K562 (cell line): ENCODE data around the gene TARS3. TPM values are rescaled to one million over a fixed set of nuclear protein-coding genes. Genes with fewer than 3 reads are reported as not detected.

ENCODE experiments used
- ATAC-seq: fragments of 200-7000 bp; cut with Tn5 transposase; 3 replicates; pipeline ENCODE4 v1.9.1; 2020; ENCODE audit warnings: moderate library complexity
- BruUV-seq: library from RNA; stranded (reverse); fragments of 400-500 nt; replicated peaks from 2 replicates; lab custom pipeline; 2021; lab: Mats Ljungman, UMichigan
- CTCF ChIA-PET: fragments of 300-600 bp; formaldehyde crosslinking; extraction: SDS; loops from one replicate; lab custom pipeline; 2021; ENCODE audit warnings: low intra/inter-chr PET ratio; lab: Yijun Ruan, JAX
- POLR2A ChIA-PET: fragments of 300-600, 350-650 bp; sonication (Branson Sonifier 250); formaldehyde crosslinking; extraction: SDS; loops from one replicate; lab custom pipeline; 2021; ENCODE audit warnings: antibody characterized with exemption, inconsistent platforms; lab: Yijun Ruan, JAX
- DNase-seq, 4 experiments: peaks; one replicate each; pipeline versions ENCODE4 v3.0.0 to v3.0.0-alpha.2; 2011 to 2018; ENCODE audit warnings: low spot score in 3 of 4, mixed read lengths in 3 of 4; ENCODE audit errors: extremely low read depth in 1 of 4
- FAIRE-seq: peaks from 2 replicates; lab custom pipeline; 2011; peaks lifted over from hg19 to GRCh38; lab: Jason Lieb, UNC
- H2AFZ ChIP-seq: 2 replicates; pipeline ENCODE4 v1.6.0; 2011; ENCODE audit warnings: low read depth, low read length, control low read depth, inconsistent platforms
- H3K27ac ChIP-seq: fragments of 200-600 bp; 3 replicates; pipeline ENCODE4 v1.8.0; 2011; ENCODE audit warnings: low read depth, mild to moderate bottlenecking, control low read depth, inconsistent platforms, low read length, moderate library complexity, mixed read lengths; ENCODE audit errors: extremely low read depth
- H3K27me3 ChIP-seq, 2 experiments: fragments of 300-600 bp in 1 of 2; 2 replicates in 1 of 2; 3 replicates in 1 of 2; pipeline versions ENCODE4 v1.6.0 to v1.8.0; 2011; ENCODE audit warnings: inconsistent platforms in 2 of 2, low read length in 2 of 2, mild to moderate bottlenecking in 1 of 2, mixed read lengths in 1 of 2, moderate library complexity in 1 of 2; ENCODE audit not compliant: control insufficient read depth in 2 of 2, insufficient read depth in 2 of 2
- H3K36me3 ChIP-seq: fragments of 300-600 bp; 3 replicates; pipeline ENCODE4 v1.8.0; 2011; ENCODE audit warnings: mild to moderate bottlenecking, low read length, inconsistent platforms; ENCODE audit not compliant: control insufficient read depth, insufficient read depth
- H3K4me1 ChIP-seq, 2 experiments: fragments of 200-600 bp in 1 of 2; replicated peaks in 1 of 2; 2 replicates in 1 of 2; 3 replicates in 1 of 2; pipeline versions ENCODE4 v1.5.1 to v1.8.0; 2011; ENCODE audit warnings: inconsistent platforms in 2 of 2, low read length in 2 of 2, mild to moderate bottlenecking in 1 of 2, mixed read lengths in 1 of 2, moderate library complexity in 1 of 2; ENCODE audit not compliant: control insufficient read depth in 2 of 2, insufficient read depth in 2 of 2
- H3K4me2 ChIP-seq: 2 replicates; pipeline ENCODE4 v1.6.1; 2011; ENCODE audit warnings: low read length, control low read depth, inconsistent platforms, mixed read lengths; ENCODE audit not compliant: insufficient read depth
- H3K4me3 ChIP-seq: fragments of 200-600 bp; sonication (generic), shearing (Covaris generic); 2 replicates; pipeline ENCODE4 v1.5.1; 2016; ENCODE audit warnings: control low read depth, inconsistent platforms
- H3K79me2 ChIP-seq: fragments of 200-600 bp; 3 replicates; pipeline ENCODE4 v1.8.0; 2011; ENCODE audit warnings: low read length, inconsistent platforms; ENCODE audit not compliant: control insufficient read depth, insufficient read depth
- H3K9ac ChIP-seq, 2 experiments: 2 replicates each; pipeline versions ENCODE4 v1.6.0 to v1.6.1; 2011; ENCODE audit warnings: low read depth in 2 of 2, low read length in 2 of 2, control low read depth in 1 of 2, inconsistent platforms in 1 of 2, mild to moderate bottlenecking in 1 of 2, mixed read lengths in 1 of 2; ENCODE audit not compliant: insufficient read depth in 1 of 2
- H3K9me1 ChIP-seq: one replicate; pipeline ENCODE4 v1.6.0; 2011; ENCODE audit warnings: inconsistent platforms, mild to moderate bottlenecking, low read length, moderate library complexity; ENCODE audit not compliant: control insufficient read depth, insufficient read depth
- H3K9me3 ChIP-seq: replicated peaks from 2 replicates; pipeline ENCODE4 v1.5.1; 2011; ENCODE audit warnings: low read depth, low read length, inconsistent platforms; ENCODE audit not compliant: control insufficient read depth, insufficient read depth
- H4K20me1 ChIP-seq: replicated peaks from 2 replicates; pipeline ENCODE4 v1.6.1; 2011; ENCODE audit warnings: low read length, inconsistent platforms, mixed read lengths; ENCODE audit not compliant: control insufficient read depth, insufficient read depth
- AFF1 ChIP-seq, 2 experiments: fragments of 450-650 bp; IDR thresholded peaks; 2 replicates each; pipeline ENCODE4 v1.6.1; 2018; ENCODE audit warnings: mild to moderate bottlenecking in 2 of 2, low read depth in 1 of 2; ENCODE audit not compliant: partially characterized antibody in 2 of 2
- SREBF1 ChIP-seq: fragments of 150-350 bp; IDR thresholded peaks from 2 replicates; pipeline ENCODE4 v1.6.1; 2014; ENCODE audit warnings: antibody characterized with exemption, low read depth, low read length, borderline replicate concordance
- WGBS: fragments of 100-300 bp; shearing (Covaris generic); methylation state at CpG from one replicate; pipeline ENCODE4 v1.1.6; 2016; ENCODE audit warnings: low coverage, mixed read lengths; ENCODE audit not compliant: insufficient coverage; ENCODE audit errors: missing lambda C conversion rate; 5-methylcytosine and 5-hydroxymethylcytosine counted together
- in situ Hi-C: fragments of 300-500 bp; cut with MboI; formaldehyde crosslinking; loops from 4 replicates; pipeline ENCODE4 v1.15.0; 2018; ENCODE audit warnings: inconsistent platforms, mixed read lengths
- intact Hi-C: fragments of 100-400 bp; cut with micrococcal nuclease; formaldehyde crosslinking; loops from 2 replicates; pipeline ENCODE4 v1.14.2; 2022
- polyA plus RNA-seq, 8 experiments: library from polyadenylated mRNA; depleted of rRNA in 4 of 8; stranded (reverse) in 5 of 8; unstranded in 3 of 8; fragments of >200 nt; fragmentation: Nextera tagmentation in 2 of 8; fragmentation: Illumina TruSeq in 1 of 8; extraction: Ambion mirVana in 2 of 8; extraction: Trizol in 1 of 8; gene quantifications; 2 replicates each; pipeline versions ENCODE4 v1.2.1 to v1.2.3, GENCODE V29; 2011 to 2014; ENCODE audit warnings: inconsistent platforms in 1 of 8, missing spikeins in 1 of 8
- total RNA-seq, 7 experiments: library from RNA; depleted of rRNA in 6 of 7; stranded (reverse); fragments of >200 nt in 6 of 7; fragmentation: Illumina TruSeq in 2 of 7; extraction: Trizol in 2 of 7; gene quantifications; 2 replicates each; pipeline versions ENCODE4 v1.2.1 to v1.2.3, GENCODE V29; 2011 to 2021; ENCODE audit warnings: low replicate concordance in 1 of 7

Gene TARS3
- total and polyA plus RNA-seq, 9 of the 15 experiments (the other 6 are each of a cell fraction or from before 2014, with no cell fraction given), result 2.1 to 14.7 (median 9.8) TPM

GRCh38 chr15:101617390-101617965 is 106.8 kb downstream of the TARS3 start:
- ChIA-PET POLR2A (interaction anchor here (0.7 to 1.0 kb wide), 3 partner anchors 8 to 30 kb away, joined by 3 read pairs; no protein-coding TSS in a partner anchor), CTCF (no interaction called here)
- ATAC-seq (no peak), DNase-seq (no peak), FAIRE-seq (no peak)
- Histone ChIP-seq H3K9me3 (0 out of 2 replicates have a peak, but pooled peaks cover under 1% of the 10 kb centered on the region), H4K20me1 (no peaks in the 10 kb centered on the region), H3K9me1 (no peaks in the 10 kb centered on the region), H3K27me3 (peaks cover 15 to 32% of the 10 kb centered on the region in 2 experiments), H3K4me1 (peaks cover 17 to 21% of the 10 kb centered on the region in 2 experiments; a peak in 4 of 5 replicates), H3K27ac (no peak overlapping the region), H3K36me3 (no peaks in the 10 kb centered on the region), H2AFZ (no peak overlapping the region), H3K4me2 (no peak overlapping the region), H3K4me3 (no peak overlapping the region), H3K79me2 (no peaks in the 10 kb centered on the region), H3K9ac (no peak overlapping the region)
- no TSS peak for BruUV-seq
- 69% methylated on average over 17 of the region's 17 CpGs for WGBS
- in situ Hi-C loops, result no loop called here
- intact Hi-C loops, result no loop called here
- TF ChIP-seq SREBF1 (no peak), AFF1 (IDR thresholded peaks at IDR 0.05; ENCODE audit: low read depth in 1 of 2, partially characterized antibody in 2 of 2) (no peak)
